Mesenchymal stem cell (in vitro differentiated cells and primary cell): ENCODE measurements around the gene WDR46.
A peak's percentile ranks its signal among the peaks of the same experiment; 100 is the strongest.

ENCODE experiments used
- DNase-seq: peaks from one replicate; pipeline ENCODE4 v3.0.0-alpha.2; 2013
- H2AFZ ChIP-seq: one replicate; pipeline ENCODE4 v1.6.1; 2013; ENCODE audit warnings: low read depth, mild to moderate bottlenecking, control low read depth, inconsistent platforms, low read length, moderate library complexity
- H2AK5ac ChIP-seq: 2 replicates; pipeline ENCODE4 v1.6.1; 2013; ENCODE audit warnings: low read length, moderate library complexity, mild to moderate bottlenecking, inconsistent platforms; ENCODE audit not compliant: severe bottlenecking
- H2BK120ac ChIP-seq: one replicate; pipeline ENCODE4 v1.6.1; 2013; ENCODE audit warnings: low read depth, mild to moderate bottlenecking, inconsistent platforms, low read length, moderate library complexity
- H2BK12ac ChIP-seq, 2 experiments: one replicate each; pipeline ENCODE4 v1.6.1; 2013; ENCODE audit warnings: inconsistent platforms in 2 of 2, low read length in 2 of 2, mild to moderate bottlenecking in 2 of 2, moderate library complexity in 2 of 2, control low read depth in 1 of 2
- H2BK15ac ChIP-seq: one replicate; pipeline ENCODE4 v1.6.1; 2013; ENCODE audit warnings: mild to moderate bottlenecking, low read depth, inconsistent platforms; ENCODE audit not compliant: poor library complexity, severe bottlenecking
- H2BK5ac ChIP-seq: 2 replicates; pipeline ENCODE4 v1.6.1; 2013; ENCODE audit warnings: low read depth, mild to moderate bottlenecking, low read length, control low read depth, inconsistent platforms; ENCODE audit not compliant: poor library complexity, severe bottlenecking
- H3K14ac ChIP-seq, 2 experiments: one replicate each; pipeline ENCODE4 v1.6.1; 2013; ENCODE audit warnings: inconsistent platforms in 2 of 2, low read length in 2 of 2, control low read depth in 1 of 2, mild to moderate bottlenecking in 1 of 2, moderate library complexity in 1 of 2
- H3K18ac ChIP-seq, 2 experiments: one replicate each; pipeline ENCODE4 v1.6.1; 2013; ENCODE audit warnings: inconsistent platforms in 2 of 2, low read length in 2 of 2, control low read depth in 1 of 2, low read depth in 1 of 2, mild to moderate bottlenecking in 1 of 2
- H3K23ac ChIP-seq, 2 experiments: one replicate each; pipeline ENCODE4 v1.6.1; 2013; ENCODE audit warnings: inconsistent platforms in 2 of 2, low read length in 2 of 2, mild to moderate bottlenecking in 2 of 2, moderate library complexity in 2 of 2, control low read depth in 1 of 2
- H3K27ac ChIP-seq: 2 replicates; pipeline ENCODE4 v1.5.1; 2013; ENCODE audit warnings: mild to moderate bottlenecking, moderate library complexity, low read length, control low read depth, inconsistent platforms; ENCODE audit not compliant: poor library complexity, severe bottlenecking
- H3K27me3 ChIP-seq, 2 experiments: 2 replicates each; pipeline versions ENCODE4 v1.6.1 to v1.7.0; 2013; ENCODE audit warnings: low read length in 2 of 2, mild to moderate bottlenecking in 2 of 2, moderate library complexity in 2 of 2, control low read depth in 1 of 2, inconsistent platforms in 1 of 2; ENCODE audit not compliant: control insufficient read depth in 1 of 2, insufficient read depth in 1 of 2
- H3K36me3 ChIP-seq, 2 experiments: 2 replicates each; pipeline versions ENCODE4 v1.6.1 to v1.7.0; 2013; ENCODE audit warnings: low read length in 2 of 2, control low read depth in 1 of 2, inconsistent platforms in 1 of 2, low read depth in 1 of 2, mild to moderate bottlenecking in 1 of 2; ENCODE audit not compliant: insufficient read depth in 2 of 2, control insufficient read depth in 1 of 2
- H3K4ac ChIP-seq, 2 experiments: one replicate each; pipeline ENCODE4 v1.6.1; 2013; ENCODE audit warnings: inconsistent platforms in 2 of 2, low read length in 2 of 2, mild to moderate bottlenecking in 2 of 2, moderate library complexity in 2 of 2, control low read depth in 1 of 2, low read depth in 1 of 2
- H3K4me1 ChIP-seq: 2 replicates; pipeline ENCODE4 v1.6.1; 2013; ENCODE audit warnings: low read depth, low read length, control low read depth; ENCODE audit not compliant: control insufficient read depth, insufficient read depth
- H3K4me2 ChIP-seq: 2 replicates; pipeline ENCODE4 v1.6.1; 2013; ENCODE audit warnings: low read length, mild to moderate bottlenecking, inconsistent platforms; ENCODE audit not compliant: poor library complexity, severe bottlenecking
- H3K4me3 ChIP-seq, 2 experiments: 2 replicates each; pipeline versions ENCODE4 v1.5.1 to v1.7.0; 2013; ENCODE audit warnings: low read length in 2 of 2, mild to moderate bottlenecking in 2 of 2, control low read depth in 1 of 2, low read depth in 1 of 2; ENCODE audit not compliant: insufficient read depth in 1 of 2
- H3K79me1 ChIP-seq: replicated peaks from 2 replicates; pipeline ENCODE4 v1.6.1; 2013; ENCODE audit warnings: mild to moderate bottlenecking, control low read depth, low read length, inconsistent platforms; ENCODE audit not compliant: poor library complexity, severe bottlenecking
- H3K9ac ChIP-seq: 2 replicates; pipeline ENCODE4 v1.7.0; 2013; ENCODE audit warnings: mild to moderate bottlenecking, low read length, moderate library complexity
- H3K9me3 ChIP-seq: 2 replicates; pipeline ENCODE4 v1.7.0; 2013; ENCODE audit warnings: mild to moderate bottlenecking, low read length; ENCODE audit not compliant: control insufficient read depth
- H4K8ac ChIP-seq: one replicate; pipeline ENCODE4 v1.6.1; 2013; ENCODE audit warnings: inconsistent platforms, mild to moderate bottlenecking, low read length, moderate library complexity
- H4K91ac ChIP-seq: one replicate; pipeline ENCODE4 v1.6.1; 2013; ENCODE audit warnings: mild to moderate bottlenecking, low read length, inconsistent platforms
- WGBS: methylation state at CpG from one replicate; pipeline ENCODE4 v1.1.7; 2013; ENCODE audit warnings: mixed read lengths; 5-methylcytosine and 5-hydroxymethylcytosine counted together

WDR46 gene

DNA sequence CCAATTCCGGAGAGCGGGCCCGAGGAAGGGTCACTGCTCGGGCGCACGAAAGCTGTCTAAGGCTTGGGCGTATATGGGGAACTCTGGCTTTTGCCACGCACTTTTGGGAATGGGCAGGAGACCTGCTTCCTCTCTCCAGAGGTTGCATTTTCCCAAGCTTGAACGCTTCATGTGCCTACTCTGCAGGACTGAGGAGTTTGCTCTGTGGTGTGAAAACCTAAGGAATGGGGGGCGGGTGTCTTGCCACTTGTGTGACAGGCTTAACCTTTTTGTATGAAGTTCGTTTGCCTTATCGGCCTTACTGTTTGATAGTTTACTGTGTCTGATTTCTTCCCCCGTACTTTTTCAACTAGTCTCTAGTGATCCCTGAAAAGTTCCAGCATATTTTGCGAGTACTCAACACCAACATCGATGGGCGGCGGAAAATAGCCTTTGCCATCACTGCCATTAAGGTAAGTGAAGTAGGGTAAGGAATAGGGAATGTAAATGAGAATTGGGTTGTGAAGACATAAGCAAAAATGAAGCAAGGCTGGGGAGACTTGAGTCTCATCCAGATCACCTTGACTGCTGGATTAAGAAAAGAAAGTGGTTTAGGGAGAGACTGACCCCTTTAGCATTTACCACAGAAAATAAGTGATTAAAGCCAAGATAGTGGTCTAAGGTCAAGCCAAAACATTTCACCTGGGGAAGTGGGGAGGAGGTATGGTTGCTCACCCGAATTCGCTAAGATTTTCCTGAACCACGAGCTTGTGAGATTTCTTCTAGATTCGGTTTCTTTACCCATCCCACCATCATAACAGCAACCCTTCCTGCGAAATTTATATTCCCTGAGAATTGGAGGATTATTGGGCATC lies 16.5 kb downstream of the WDR46 start:
- Histone ChIP-seq H3K79me1 (peaks cover 26% of the 10 kb centered on the region), H2BK120ac (no peak overlapping the region), H4K91ac (no peak overlapping the region), H3K4ac (peak overlapping the region; percentile 1 to 57), H3K9ac (peak overlapping the region; percentile 99), H3K4me1 (peaks cover 18% of the 10 kb centered on the region), H3K14ac (no peak overlapping the region), H4K8ac (peak overlapping the region; percentile 8), H3K27ac (peak overlapping the region; percentile 86), H2AK5ac (peak overlapping the region; percentile 28), H2BK15ac (no peak overlapping the region), H3K4me3 (peak overlapping the region; percentile 76 to 91), H3K36me3 (peaks cover 41 to 70% of the 10 kb centered on the region in 2 experiments), H2AFZ (no peak overlapping the region), H3K23ac (no peak overlapping the region), H2BK12ac (no peak overlapping the region), H3K18ac (peak overlapping the region; percentile 49 to 78), H3K9me3 (no peaks in the 10 kb centered on the region), H2BK5ac (no peak overlapping the region), H3K27me3 (no peaks in the 10 kb centered on the region), H3K4me2 (peak overlapping the region; percentile 69)
- 3% methylated on average over 20 of the region's 22 CpGs for WGBS
- DNase-seq, result no peak

DNA sequence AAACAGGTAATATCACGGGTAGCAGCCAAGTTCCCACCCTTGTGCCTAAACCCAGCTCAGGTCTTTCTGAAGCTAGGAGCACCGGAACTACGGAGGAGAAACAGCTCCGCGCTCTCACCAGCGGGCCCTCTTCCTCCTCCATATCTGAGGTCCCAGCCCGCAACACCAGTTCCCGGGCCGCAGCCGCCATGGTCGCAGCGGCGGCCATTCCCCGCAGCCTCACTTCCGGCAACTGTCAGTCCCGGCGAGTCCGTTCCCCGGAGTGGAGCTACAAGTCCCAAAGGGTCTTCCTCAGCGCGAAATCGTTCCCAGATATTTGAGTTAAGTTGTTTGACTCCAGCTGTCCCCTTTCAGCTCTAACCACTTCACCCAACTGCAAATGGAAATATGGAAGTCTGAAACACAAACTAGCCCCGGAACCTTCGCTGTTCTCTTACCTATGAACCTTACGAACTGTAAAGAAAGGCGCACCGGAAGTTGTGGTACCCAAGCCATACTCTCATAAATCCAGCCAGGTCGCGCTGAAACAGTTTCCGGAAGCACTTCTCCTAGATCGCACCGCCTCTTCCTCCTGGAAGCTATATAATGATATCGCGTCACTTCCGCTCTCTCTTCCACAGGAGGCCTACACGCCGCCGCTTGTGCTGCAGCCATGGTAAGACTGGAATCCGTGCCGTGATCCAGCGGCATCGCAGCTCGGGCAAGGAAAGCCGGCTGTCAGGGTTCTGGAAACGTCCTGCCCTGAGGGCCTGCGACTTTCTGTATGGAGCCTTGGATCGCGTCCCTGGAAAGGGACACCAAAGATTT lies 17.4 kb downstream of the WDR46 start, which contains the start of the genes RPS18 and VPS52:
Gene RPS18 (plus strand): TSS at position 608 of the 807 bp plus-strand sequence. CDS start 45 bp downstream, at position 653.
Gene VPS52 (minus strand): TSS at position 409 of the 807 bp plus-strand sequence. CDS start 201 bp downstream, at position 208.
- H3K18ac ChIP-seq, result peak within 1 kb of the TSS; percentile 90 to 93
- peak within 1 kb of the TSS in 1 of 2 experiments; percentile 75 for H3K23ac ChIP-seq
- H3K4me1 ChIP-seq, result peaks cover 14% of the 10 kb centered on the region
- peak within 1 kb of the TSS; percentile 78 to 97 for H3K4ac ChIP-seq
- H3K27me3 ChIP-seq, result no peaks in the 10 kb centered on the region
- peak within 1 kb of the TSS; percentile 67 for H2BK5ac ChIP-seq
- H3K36me3 ChIP-seq, result peaks cover 43 to 77% of the 10 kb centered on the region in 2 experiments
- peak within 1 kb of the TSS; percentile 91 for H2BK120ac ChIP-seq
- H3K9ac ChIP-seq, result peak within 1 kb of the TSS; percentile 99
- under 1% methylated on average over 48 of the region's 48 CpGs for WGBS
- H3K4me2 ChIP-seq, result peak within 1 kb of the TSS; percentile 80
- H3K14ac ChIP-seq, result peak within 1 kb of the TSS in 1 of 2 experiments; percentile 90
- H3K4me3 ChIP-seq, result peak within 1 kb of the TSS; percentile 76 to 91
- H3K79me1 ChIP-seq, result peaks cover 26% of the 10 kb centered on the region
- H2AK5ac ChIP-seq, result peak within 1 kb of the TSS; percentile 38
- peak within 1 kb of the TSS; percentile 95 for H3K27ac ChIP-seq
- H4K91ac ChIP-seq, result peak within 1 kb of the TSS; percentile 87
- H2BK12ac ChIP-seq, result peak within 1 kb of the TSS in 1 of 2 experiments; percentile 25
- peak within 1 kb of the TSS; percentile 93 for H4K8ac ChIP-seq
- H3K9me3 ChIP-seq, result no peaks in the 10 kb centered on the region
- peak within 1 kb of the TSS; percentile 71 for H2BK15ac ChIP-seq
- peak; percentile 100 for DNase-seq
- peak within 1 kb of the TSS; percentile 94 for H2AFZ ChIP-seq

DNA sequence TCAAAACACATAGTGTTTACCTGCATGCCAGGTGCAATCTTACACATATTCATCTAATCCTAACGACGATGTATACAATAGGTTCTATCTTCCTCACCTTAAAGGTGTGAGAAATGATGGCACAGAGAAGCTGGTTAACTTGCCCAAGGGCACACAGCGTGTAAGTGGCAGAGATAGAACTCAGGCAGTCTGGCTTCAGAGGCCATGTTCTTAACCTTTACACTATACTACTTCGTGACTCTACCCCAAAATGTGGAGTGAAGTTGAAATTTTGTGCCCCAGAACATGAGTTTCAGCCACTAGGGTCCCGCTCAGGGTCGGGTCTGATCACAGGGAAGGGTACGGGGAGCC lies 17.9 kb downstream of the WDR46 start:
- Histone ChIP-seq H2BK120ac (peak overlapping the region; percentile 91), H3K79me1 (peaks cover 26% of the 10 kb centered on the region), H3K14ac (peak overlapping the region in 1 of 2 experiments; percentile 90), H3K9ac (peak overlapping the region; percentile 99), H3K4me1 (peaks cover 9% of the 10 kb centered on the region), H3K9me3 (no peaks in the 10 kb centered on the region), H4K91ac (peak overlapping the region; percentile 87), H3K4me2 (peak overlapping the region; percentile 80), H2BK5ac (peak overlapping the region; percentile 67), H3K23ac (no peak overlapping the region), H3K18ac (peak overlapping the region; percentile 90 to 93), H2BK15ac (peak overlapping the region; percentile 71), H3K27ac (peak overlapping the region; percentile 95), H2AFZ (peak overlapping the region; percentile 94), H4K8ac (peak overlapping the region; percentile 93), H2AK5ac (peak overlapping the region; percentile 38), H3K4ac (peak overlapping the region; percentile 78 to 97), H2BK12ac (no peak overlapping the region), H3K36me3 (peaks cover 44 to 77% of the 10 kb centered on the region in 2 experiments), H3K27me3 (no peaks in the 10 kb centered on the region), H3K4me3 (peak overlapping the region; percentile 76 to 91)
- 0% methylated on average over 6 of the region's 7 CpGs for WGBS
- no peak for DNase-seq
